ENCODE data around the gene ARHGEF7. TPM values are rescaled to one million over a fixed set of nuclear protein-coding genes. Genes with fewer than 3 reads are reported as not detected.
A peak's percentile ranks its signal among the peaks of the same experiment; 100 is the strongest.

The ARHGEF7 gene
- total RNA-seq, 1 experiment from 2014 or later, result 72.5 TPM

GRCh38 chr13:111316161-111316730, 201.1 kb downstream of the ARHGEF7 start:
- Histone ChIP-seq H3K27ac (no peak overlapping the region), H3K9me3 (replicated peaks) (peaks cover 19% of the 10 kb centered on the region), H3K27me3 (replicated peaks) (no peaks in the 10 kb centered on the region), H3K4me3 (no peak overlapping the region), H3K36me3 (peaks cover 22% of the 10 kb centered on the region), H3K4me1 (replicated peaks) (peaks cover 23% of the 10 kb centered on the region)
- DNase-seq (ENCODE audit: low read depth in 1 of 2, low spot score in 2 of 2), result peak in 1 of 2 experiments; percentile 47

GRCh38 chr13:111317042-111317550, 202.0 kb downstream of the ARHGEF7 start:
- Histone ChIP-seq H3K4me1 (replicated peaks) (peaks cover 23% of the 10 kb centered on the region), H3K4me3 (no peak overlapping the region), H3K9me3 (replicated peaks) (peaks cover 13% of the 10 kb centered on the region), H3K27ac (no peak overlapping the region), H3K36me3 (peaks cover 14% of the 10 kb centered on the region), H3K27me3 (replicated peaks) (no peaks in the 10 kb centered on the region; the same call in 1 of the 2 replicates)
- DNase-seq (ENCODE audit: low read depth in 1 of 2, low spot score in 2 of 2), result peak in 1 of 2 experiments; percentile 52

GRCh38 chr13:111317571-111318345, 202.6 kb downstream of the ARHGEF7 start:
- Histone ChIP-seq H3K27me3 (replicated peaks) (peaks cover 4% of the 10 kb centered on the region), H3K4me3 (no peak overlapping the region), H3K4me1 (replicated peaks) (peaks cover 23% of the 10 kb centered on the region), H3K36me3 (peaks cover 7% of the 10 kb centered on the region), H3K9me3 (replicated peaks) (peaks cover 6% of the 10 kb centered on the region), H3K27ac (no peak overlapping the region)
- peak in 1 of 2 experiments; percentile 59 for DNase-seq (ENCODE audit: low read depth in 1 of 2, low spot score in 2 of 2)

DNA sequence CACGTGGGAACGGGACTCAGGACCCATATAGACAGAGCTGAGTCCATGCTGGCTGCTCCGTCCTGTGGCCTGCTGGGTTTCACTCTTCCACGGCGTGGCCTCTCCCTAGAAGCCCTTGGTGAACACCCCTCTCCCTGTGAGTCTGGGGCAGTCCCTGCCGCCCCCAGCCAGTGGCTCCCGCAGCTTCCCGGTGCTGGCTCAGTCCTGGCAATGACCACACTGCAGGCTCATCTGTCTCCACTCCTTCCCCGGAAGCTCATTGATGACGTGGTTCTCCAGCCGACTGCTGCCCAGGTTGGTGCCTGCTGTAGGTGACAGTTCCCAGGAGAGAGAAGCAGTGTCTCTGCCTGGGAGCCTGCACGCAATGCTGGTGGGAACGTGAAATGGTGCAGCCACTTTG, 203.3 kb downstream of the ARHGEF7 start:
- no peak overlapping the region for H3K4me3 ChIP-seq
- no peak overlapping the region for H3K27ac ChIP-seq
- DNase-seq (ENCODE audit: low read depth in 1 of 2, low spot score in 2 of 2), result peak in 1 of 2 experiments; percentile 52
- peaks cover 23% of the 10 kb centered on the region for H3K4me1 ChIP-seq (replicated peaks)
- H3K27me3 ChIP-seq (replicated peaks), result peaks cover 8% of the 10 kb centered on the region
- H3K36me3 ChIP-seq, result peaks cover under 1% of the 10 kb centered on the region
- no peaks in the 10 kb centered on the region; the same call in 1 of the 2 replicates for H3K9me3 ChIP-seq (replicated peaks)

GRCh38 chr13:111319521-111319920, 204.4 kb downstream of the ARHGEF7 start:
- Histone ChIP-seq H3K4me3 (no peak overlapping the region), H3K4me1 (replicated peaks) (peaks cover 16% of the 10 kb centered on the region), H3K27ac (no peak overlapping the region), H3K9me3 (replicated peaks) (no peaks in the 10 kb centered on the region), H3K36me3 (no peaks in the 10 kb centered on the region), H3K27me3 (replicated peaks) (peaks cover 19% of the 10 kb centered on the region)
- DNase-seq (ENCODE audit: low read depth in 1 of 2, low spot score in 2 of 2), result peak in 1 of 2 experiments; percentile 55

- Histone ChIP-seq H3K27me3 (replicated peaks) (peaks cover 27% of the 10 kb centered on the region), H3K4me1 (replicated peaks) (peaks cover 9% of the 10 kb centered on the region), H3K27ac (no peak within 1 kb of the TSS), H3K4me3 (no peak within 1 kb of the TSS), H3K9me3 (replicated peaks) (no peaks in the 10 kb centered on the region), H3K36me3 (no peaks in the 10 kb centered on the region)
- DNase-seq (ENCODE audit: low read depth in 1 of 2, low spot score in 2 of 2), result peak in 1 of 2 experiments; percentile 64
Measured at GRCh38 chr13:111319998-111320911, 205.1 kb downstream of the ARHGEF7 start, which contains the start of gene TEX29. TSS of gene TEX29 (plus strand) at chr13:111320642. CDS start at chr13:111320891, 249 bp downstream.

DNA sequence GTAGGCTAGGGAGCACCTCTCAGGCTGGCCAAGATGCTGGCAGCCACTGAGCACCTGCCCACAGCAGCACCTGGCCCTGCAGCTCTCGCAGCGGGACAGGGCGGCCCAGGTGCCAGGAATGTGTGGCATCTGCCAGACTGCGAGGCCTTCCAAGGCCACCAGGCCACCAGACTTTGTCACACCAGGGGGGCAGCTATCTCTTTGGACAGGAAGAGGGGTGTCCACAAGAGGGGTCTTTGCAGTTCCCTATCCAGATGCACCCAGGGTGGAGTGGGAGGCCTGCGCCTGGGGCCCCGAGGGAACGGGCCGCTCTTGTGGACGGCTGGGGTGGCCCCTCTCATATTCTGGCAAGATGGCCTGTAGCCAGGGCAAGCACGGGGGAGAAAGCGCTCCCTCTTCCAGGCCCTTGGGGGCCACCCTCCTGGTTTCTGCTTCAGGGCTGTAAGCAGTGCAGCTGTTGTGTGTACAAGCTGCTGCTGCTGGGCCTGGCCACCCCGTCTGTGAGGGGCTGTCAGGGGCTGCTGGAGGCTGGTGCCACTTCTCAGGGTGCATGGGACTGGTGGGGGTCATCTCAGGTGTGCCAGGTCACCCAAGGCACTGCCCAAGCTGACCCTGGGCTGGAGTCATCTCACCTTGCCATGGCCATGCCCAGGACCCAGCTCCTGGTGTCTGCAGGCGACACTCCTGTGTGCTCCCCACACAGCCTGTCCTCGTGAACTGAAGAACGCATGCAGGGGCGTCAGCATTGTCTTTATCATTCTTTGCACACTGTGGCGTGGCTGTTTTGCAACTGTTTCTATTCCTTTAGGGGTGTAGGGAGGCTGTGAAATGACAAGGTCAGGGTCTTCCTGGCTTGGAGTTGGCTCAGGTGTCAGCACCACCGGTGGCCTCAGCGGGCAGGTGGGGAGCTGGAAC, 207.1 kb downstream of the ARHGEF7 start:
- no peak for DNase-seq (ENCODE audit: low read depth in 1 of 2, low spot score in 2 of 2)
- Histone ChIP-seq H3K27me3 (replicated peaks) (peaks cover 41% of the 10 kb centered on the region), H3K27ac (no peak overlapping the region), H3K4me3 (no peak overlapping the region), H3K36me3 (no peaks in the 10 kb centered on the region), H3K9me3 (replicated peaks) (no peaks in the 10 kb centered on the region), H3K4me1 (replicated peaks) (no peaks in the 10 kb centered on the region)

DNA sequence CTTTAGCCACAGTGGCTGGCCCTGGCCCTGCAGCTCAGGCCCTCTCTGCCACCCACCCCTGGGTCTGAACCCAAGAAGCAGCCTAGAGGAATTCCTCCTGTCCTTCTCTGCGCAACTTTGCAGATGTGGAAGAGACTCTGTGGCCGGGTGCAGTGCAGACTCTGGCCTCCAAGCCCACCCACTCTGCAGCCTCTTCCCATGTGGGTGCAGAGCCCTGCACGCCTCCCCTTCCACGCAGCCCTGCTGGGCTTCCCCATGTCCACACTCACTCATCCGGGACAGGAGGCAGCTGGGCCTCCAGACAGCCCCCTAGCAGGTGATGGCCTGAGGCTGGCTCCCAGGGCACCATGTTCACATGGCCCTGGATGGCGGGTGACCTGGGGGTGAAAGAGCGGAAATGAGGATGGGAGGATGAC, 207.8 kb downstream of the ARHGEF7 start:
- peaks cover 47% of the 10 kb centered on the region for H3K27me3 ChIP-seq (replicated peaks)
- no peaks in the 10 kb centered on the region for H3K4me1 ChIP-seq (replicated peaks)
- no peak overlapping the region for H3K27ac ChIP-seq
- H3K4me3 ChIP-seq, result no peak overlapping the region
- DNase-seq (ENCODE audit: low read depth in 1 of 2, low spot score in 2 of 2), result peak in 1 of 2 experiments; percentile 52
- H3K9me3 ChIP-seq (replicated peaks), result no peaks in the 10 kb centered on the region
- H3K36me3 ChIP-seq, result no peaks in the 10 kb centered on the region

DNA sequence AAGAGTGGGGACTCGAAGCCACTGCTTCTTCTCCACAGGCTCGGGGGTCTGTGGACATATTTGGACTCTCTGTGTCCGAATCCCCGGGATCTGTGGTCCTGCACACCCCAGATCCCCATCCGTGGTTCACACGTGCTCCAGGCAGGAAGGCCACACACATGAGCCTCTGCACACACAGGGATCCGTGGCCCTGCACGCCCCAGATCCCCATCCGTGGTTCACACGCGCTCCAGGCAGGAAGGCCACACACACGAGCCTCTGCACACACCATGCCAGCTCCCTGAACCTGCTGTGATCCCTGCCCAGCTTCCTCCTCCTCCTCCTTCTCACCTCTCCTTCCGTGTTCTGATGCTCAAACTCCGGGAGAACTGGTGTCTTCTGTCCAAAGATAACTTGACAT, 208.4 kb downstream of the ARHGEF7 start:
- Histone ChIP-seq H3K27me3 (replicated peaks) (peaks cover 51% of the 10 kb centered on the region), H3K9me3 (replicated peaks) (no peaks in the 10 kb centered on the region), H3K27ac (no peak overlapping the region), H3K36me3 (no peaks in the 10 kb centered on the region), H3K4me1 (replicated peaks) (no peaks in the 10 kb centered on the region), H3K4me3 (no peak overlapping the region)
- peak in 1 of 2 experiments; percentile 46 for DNase-seq (ENCODE audit: low read depth in 1 of 2, low spot score in 2 of 2)

DNA sequence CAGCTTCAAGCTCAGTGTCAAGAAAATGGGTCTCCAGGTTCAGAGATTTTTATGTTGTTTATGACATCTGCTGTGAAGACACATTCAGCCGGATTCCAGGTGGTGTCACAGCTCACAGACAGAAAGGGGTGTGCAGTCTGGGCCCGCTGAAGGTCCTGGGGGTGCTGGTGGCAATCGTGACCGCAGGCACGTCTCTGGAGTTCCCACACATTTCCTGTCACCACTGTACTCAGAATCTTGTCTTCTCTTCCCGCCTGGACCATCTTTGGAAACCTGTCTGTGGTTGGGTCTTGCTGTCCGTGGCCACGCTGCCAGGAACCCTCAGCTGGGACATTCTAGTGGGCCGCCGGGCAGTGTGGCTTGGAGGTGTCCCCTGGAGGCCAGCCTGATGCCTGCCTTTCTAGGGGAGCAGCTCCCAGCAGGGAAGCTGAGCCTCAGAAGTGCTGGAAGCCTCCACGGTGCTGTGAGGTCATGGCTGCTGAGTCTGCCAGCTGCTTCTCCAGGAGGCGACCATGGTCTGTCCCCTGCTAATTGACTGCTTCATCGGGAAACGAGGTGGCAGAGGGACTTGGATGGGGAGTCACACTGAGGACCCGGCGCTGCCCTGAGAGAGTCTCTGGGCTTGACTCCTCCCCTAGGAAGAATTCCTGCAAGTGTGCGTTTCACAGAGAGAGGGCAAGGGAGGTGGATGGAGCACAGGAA, 209.0 kb downstream of the ARHGEF7 start:
- Histone ChIP-seq H3K36me3 (no peaks in the 10 kb centered on the region), H3K27ac (no peak overlapping the region), H3K27me3 (replicated peaks) (peaks cover 56% of the 10 kb centered on the region), H3K4me1 (replicated peaks) (no peaks in the 10 kb centered on the region), H3K4me3 (no peak overlapping the region), H3K9me3 (replicated peaks) (no peaks in the 10 kb centered on the region)
- DNase-seq (ENCODE audit: low read depth in 1 of 2, low spot score in 2 of 2), result peak in 1 of 2 experiments; percentile 57

- no peaks in the 10 kb centered on the region for H3K9me3 ChIP-seq (replicated peaks)
- H3K4me3 ChIP-seq, result no peak overlapping the region
- H3K27ac ChIP-seq, result no peak overlapping the region
- peaks cover 62% of the 10 kb centered on the region for H3K27me3 ChIP-seq (replicated peaks)
- no peaks in the 10 kb centered on the region for H3K4me1 ChIP-seq (replicated peaks)
- DNase-seq (ENCODE audit: low read depth in 1 of 2, low spot score in 2 of 2), result no peak
- H3K36me3 ChIP-seq, result no peaks in the 10 kb centered on the region
Measured at GRCh38 chr13:111324736-111325135, 209.6 kb downstream of the ARHGEF7 start.
